HG03064 (cell line): ENCODE results near the gene ZNF385A.
"Not testable (repeated sequence)": the region's sequence is repeated elsewhere in the genome, so short reads cannot be mapped to it uniquely, and the experiment has no call there.

Experiments used
- ATAC-seq: cut with Tn5 transposase; IDR thresholded peaks from one replicate; pipeline ENCODE4 v1.9.1; 2021; ENCODE audit warnings: low read depth; ENCODE audit not compliant: unreplicated experiment

Gene ZNF385A

GRCh38 chr12:54337280-54337842, 47.2 kb downstream of the ZNF385A start:
- ATAC-seq, result no peak

GRCh38 chr12:54333420-54334034, 51.0 kb downstream of the ZNF385A start:
- ATAC-seq, result no peak

GRCh38 chr12:54331461-54331860, 53.1 kb downstream of the ZNF385A start:
- no peak for ATAC-seq

- ATAC-seq, result no peak
Measured at GRCh38 chr12:54330442-54330841, 54.1 kb downstream of the ZNF385A start.

GRCh38 chr12:54329759-54330158, 54.8 kb downstream of the ZNF385A start:
- ATAC-seq, result no peak

GRCh38 chr12:54328595-54329337, 55.8 kb downstream of the ZNF385A start:
- no peak for ATAC-seq

GRCh38 chr12:54325442-54326109, 59.0 kb downstream of the ZNF385A start:
- not testable (repeated sequence) for ATAC-seq

- peak; percentile 97 for ATAC-seq
Measured at GRCh38 chr12:54324617-54325441, 59.7 kb downstream of the ZNF385A start, which contains the start of gene COPZ1. COPZ1 (plus strand) TSS chr12:54325131; CDS start chr12:54325164, 33 bp downstream.

GRCh38 chr12:54321363-54321762, 63.2 kb downstream of the ZNF385A start:
- ATAC-seq, result no peak
